HG03457 (cell line): Measurements from ENCODE around the gene TXNRD3.

Source experiments
- ATAC-seq: cut with Tn5 transposase; IDR thresholded peaks from one replicate; pipeline ENCODE4 v1.9.1; 2021; ENCODE audit warnings: moderate number of reproducible peaks; ENCODE audit not compliant: unreplicated experiment

Gene TXNRD3

GRCh38 chr3:126672741-126673140, 17.8 kb upstream of the TXNRD3 start:
- ATAC-seq, result no peak

DNA sequence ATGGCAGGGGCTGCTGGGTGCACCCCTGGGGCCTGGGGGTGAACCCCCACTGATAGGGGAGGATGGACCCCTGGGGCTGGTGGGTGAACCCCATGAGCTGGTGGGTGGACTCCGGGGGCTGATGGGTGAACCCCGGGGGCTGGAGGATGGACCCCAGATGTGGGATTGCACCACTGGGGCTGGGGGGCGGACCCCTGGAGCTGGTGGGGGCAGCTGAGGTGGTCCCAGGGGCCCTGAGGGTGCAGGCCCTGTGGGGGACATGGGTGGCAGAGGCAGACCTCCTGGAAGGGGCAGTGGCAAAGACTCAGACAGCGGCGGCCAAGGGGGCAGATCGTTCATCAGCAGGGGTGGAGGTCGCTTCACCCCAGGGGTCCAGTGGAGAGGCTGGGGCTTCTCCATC, 17.4 kb upstream of the TXNRD3 start:
- no peak for ATAC-seq

- ATAC-seq, result no peak
These were observed 16.6 kb upstream of the TXNRD3 start for GRCh38 chr3:126671521-126671920.

GRCh38 chr3:126668450-126669401, 13.8 kb upstream of the TXNRD3 start:
- no peak for ATAC-seq

DNA sequence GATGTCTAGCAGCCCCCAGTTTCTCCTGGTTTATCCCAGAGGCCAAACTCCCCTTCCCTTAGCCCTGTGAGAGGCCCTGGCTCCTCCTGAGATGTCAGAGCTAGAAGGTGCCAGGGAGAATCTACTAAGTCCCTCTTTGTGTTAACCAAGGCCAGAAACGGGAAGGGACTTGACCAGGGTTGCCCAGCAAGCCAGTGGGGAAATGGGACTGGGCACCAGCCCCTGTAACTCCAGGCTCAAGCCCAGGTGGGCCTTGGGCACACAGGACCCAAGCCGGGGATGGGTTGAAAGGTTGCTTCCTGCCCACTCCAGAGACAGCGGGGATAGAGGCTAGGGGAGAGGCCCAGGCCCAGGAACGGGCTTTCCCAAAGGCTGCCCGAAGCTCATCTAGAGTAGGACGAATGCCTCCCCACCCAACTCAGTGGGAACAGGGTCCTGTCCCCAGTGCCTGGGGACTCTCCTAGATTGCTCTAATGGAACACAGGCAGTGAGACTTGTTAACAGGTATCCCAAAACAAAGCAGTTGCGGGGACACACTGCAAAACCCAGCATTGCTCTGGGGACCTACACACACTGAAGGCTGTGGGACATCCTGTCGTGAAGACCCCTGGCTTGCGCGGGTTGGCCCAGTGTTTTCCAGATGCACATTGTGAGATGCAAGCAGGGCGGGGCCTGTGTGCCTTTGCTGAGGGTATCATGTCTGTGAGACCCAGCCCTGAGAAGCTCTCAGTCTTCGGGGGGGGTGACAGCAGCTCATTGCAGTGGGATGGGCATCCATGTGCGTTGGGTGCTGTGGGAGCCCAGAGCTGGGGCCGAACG, 12.9 kb upstream of the TXNRD3 start:
- ATAC-seq, result no peak

- ATAC-seq, result no peak
These were observed 12.0 kb upstream of the TXNRD3 start for GRCh38 chr3:126666658-126667528.

GRCh38 chr3:126665959-126666657, 11.2 kb upstream of the TXNRD3 start:
- ATAC-seq, result no peak

DNA sequence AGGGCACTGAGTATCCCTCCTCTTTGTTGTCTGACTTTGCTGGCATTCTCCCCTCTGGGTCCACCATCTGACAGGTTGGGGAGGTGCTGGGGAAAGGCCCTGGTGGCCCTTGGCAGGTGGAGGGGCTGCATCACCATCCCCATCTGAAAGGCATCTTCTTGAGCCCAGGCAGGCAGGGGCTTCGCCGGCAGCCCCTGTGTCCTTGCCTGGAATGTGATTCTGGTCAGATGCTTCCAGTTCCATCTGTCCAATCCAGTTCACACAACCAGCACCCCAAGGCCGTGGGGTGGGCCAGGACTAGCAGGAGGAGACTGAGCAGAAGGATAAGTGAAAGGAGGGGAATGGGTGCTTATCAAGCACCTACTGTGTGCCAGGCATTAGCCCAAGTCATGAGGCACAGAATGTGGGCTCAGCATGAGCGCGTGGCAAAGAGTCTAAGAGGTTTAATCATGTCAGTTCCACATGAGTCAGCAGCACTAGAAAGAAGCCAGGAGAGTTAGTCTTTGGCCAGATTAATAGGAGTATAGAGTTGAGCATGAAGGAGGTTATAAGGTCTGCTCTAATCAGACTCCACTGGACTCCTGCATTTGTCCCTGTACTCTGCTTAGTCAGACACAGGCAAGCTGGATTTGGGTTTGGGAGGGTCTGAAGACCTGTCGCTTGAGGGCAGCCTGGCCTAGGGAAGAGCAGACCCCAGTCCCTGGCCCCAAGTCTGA, 10.5 kb upstream of the TXNRD3 start:
- ATAC-seq, result no peak

DNA sequence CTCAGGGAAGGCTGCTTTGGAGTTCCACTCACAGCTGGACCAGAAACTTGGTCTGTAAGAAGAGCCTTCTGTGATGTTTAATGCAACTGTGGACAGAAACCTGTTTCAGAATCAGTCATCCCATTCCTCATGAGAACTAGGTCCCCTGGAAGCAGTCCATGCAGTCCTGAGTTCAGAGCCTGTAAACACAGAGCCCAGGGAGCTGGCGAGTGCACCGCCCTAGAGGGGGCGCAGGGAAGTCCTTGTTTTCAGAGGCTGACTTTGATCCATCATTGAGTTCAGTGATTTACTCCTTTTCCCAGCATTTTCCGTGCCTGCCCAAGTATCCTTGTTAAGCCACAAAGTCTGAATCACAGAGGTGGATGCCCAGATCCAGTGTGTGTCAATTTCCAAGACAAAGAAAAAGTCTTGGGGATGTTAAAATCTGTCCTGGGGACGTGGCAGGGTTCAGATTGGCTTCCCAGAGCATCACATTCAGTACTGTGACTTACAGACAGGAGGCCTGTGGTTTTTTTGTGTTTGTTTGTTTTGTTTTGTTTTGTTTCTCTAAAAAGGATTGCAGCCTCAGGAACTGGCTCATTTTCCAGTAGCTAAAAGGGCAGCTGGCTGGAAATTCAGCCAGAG, 9.8 kb upstream of the TXNRD3 start:
- ATAC-seq, result no peak

DNA sequence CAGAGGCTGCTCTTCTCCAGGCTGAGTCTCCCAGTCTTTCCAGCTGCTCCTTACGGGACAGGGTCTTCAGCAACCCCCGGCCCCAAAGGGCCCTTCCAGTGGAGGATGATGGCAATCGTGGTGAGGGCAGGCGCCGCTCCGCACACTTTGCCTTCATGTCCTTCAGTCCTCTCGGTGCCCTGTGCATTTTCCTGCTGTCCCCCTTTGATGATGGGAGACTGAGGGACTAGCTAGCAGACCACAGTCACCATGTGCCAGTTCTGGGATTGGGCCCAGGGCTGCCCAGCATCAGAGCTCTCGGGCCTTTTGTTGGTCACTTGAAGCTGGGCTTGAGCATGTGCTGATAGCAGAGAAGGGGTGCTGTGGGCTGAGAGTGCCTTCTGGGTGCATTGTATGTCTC, 8.8 kb upstream of the TXNRD3 start:
- ATAC-seq, result no peak

DNA sequence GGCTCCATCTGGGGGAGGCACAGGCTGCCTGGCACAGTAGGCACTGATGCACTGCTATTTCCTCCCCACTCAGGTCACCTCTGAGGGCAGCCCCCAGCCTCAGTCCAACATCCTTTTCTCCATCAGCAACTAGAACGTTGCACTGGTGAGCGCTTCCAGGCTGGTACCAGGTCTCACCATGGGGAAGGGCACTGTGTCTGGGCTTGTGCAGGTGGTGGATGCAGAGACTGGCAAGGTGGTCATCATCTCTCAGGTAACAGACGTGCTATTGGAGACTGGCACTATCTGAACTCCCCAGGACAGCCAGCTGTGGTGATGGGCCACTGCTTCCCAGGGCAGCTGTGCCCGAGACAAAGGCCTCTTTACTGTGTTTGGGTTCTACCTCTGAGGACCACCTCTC, 8.3 kb upstream of the TXNRD3 start:
- no peak for ATAC-seq

DNA sequence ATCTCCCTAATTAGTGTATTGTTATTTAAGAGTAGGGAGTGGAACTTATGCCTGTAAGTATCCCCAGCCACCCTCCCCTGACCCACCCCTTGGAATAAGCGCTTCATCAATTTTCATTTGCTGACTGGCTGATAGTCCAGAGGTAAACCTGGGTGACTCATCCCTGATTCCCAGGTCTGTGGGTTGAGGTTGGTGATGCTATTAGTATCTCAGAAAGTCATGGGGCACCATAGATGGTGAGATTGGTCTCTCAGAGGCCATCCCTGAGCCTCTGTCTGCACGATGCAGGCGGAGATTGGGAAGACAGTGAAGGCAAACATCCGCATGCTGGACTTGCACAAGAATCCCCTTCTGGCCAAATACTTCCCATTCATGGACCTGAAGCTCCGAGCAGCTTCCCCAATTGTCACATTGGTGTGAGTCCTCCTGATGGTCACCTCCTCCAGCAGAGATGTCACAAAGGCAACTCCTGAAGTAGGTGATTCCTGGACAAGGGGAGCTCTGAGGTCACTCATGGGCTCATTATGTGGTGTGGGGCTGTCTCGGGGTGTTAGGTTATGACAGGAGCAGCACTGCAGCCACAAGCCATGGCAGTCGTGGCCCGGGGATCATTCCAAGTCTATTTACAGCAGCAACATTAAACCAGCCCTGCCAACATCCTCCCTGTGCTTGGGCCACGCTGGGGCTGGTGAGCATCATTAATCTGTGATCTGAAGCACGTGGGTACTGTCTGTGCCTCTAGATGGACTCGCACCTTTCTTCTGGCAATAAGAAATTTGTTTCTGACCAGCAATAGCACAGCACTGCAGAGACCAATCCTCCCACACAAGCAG, 6.8 kb upstream of the TXNRD3 start:
- no peak for ATAC-seq

- ATAC-seq, result no peak
These were observed 5.3 kb upstream of the TXNRD3 start for GRCh38 chr3:126659915-126660886.

GRCh38 chr3:126658584-126658983, 3.7 kb upstream of the TXNRD3 start:
- no peak for ATAC-seq

DNA sequence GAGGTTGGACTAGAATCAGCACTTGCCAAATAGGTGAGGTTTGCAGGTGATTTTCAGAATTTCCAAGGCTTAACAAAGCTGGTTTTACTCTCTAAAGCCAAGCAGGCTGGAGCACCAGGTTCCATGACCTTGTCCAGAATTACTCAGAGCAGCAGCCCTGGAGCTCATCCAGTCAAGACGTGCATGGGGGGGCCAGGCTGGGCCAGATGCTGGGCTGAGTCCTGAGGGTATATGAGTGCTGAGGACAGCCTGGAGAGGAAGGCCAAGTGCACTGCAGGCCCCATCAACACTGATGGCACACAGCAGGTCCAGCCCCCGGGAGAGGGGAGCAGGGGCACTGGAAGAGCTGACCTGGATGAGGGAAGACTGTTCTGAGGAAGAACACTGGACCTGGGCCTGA, 3.0 kb upstream of the TXNRD3 start:
- ATAC-seq, result no peak

- no peak for ATAC-seq
These were observed 1.6 kb upstream of the TXNRD3 start for GRCh38 chr3:126656371-126657134.

DNA sequence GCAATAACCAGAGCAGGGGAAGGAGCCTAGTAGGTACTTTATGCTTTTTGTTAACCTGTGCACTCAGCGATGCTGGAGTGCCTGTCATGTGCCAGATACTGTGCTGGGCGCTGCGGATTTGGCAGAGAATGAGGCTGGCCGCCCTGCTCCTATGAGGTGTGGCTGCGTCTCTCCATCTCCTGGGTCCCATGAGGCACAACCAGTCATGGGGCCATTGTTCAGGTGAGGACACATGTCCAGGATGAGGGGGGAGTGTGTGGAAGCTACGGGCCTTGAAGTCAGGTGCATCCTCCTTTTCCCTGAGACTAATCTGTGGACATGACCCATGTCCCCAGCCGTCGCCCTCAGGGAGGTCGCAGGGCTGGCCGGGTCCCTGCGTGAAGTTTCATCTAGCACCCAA, 963 bp upstream of the TXNRD3 start:
- ATAC-seq, result no peak
